Sigmoid colon (tissue), 3 donors: ENCODE results near the gene FAM50A.
"Not testable (repeated sequence)": the region's sequence is repeated elsewhere in the genome, so short reads cannot be mapped to it uniquely, and the experiment has no call there.

ENCODE experiments used
- CTCF ChIP-seq, 4 experiments: fragments of 450-650 bp in 3 of 4; fragments of 200-600 bp in 1 of 4; IDR thresholded peaks; one replicate each; pipeline ENCODE4 v1.5.1; 2016 to 2019; ENCODE audit warnings: antibody characterized with exemption in 4 of 4, mild to moderate bottlenecking in 3 of 4, moderate library complexity in 2 of 4
- POLR2A ChIP-seq, 2 donors: fragments of 450-650 bp; IDR thresholded peaks; one replicate each; pipeline ENCODE4 v1.6.1; 2016; ENCODE audit warnings: antibody characterized with exemption in 2 of 2, mild to moderate bottlenecking in 2 of 2, moderate library complexity in 2 of 2

- not testable (repeated sequence) for TF ChIP-seq POLR2A, CTCF (IDR thresholded peaks at IDR 0.05)
Observed at GRCh38 chrX:154400369-154400817, 43.5 kb upstream of the FAM50A start.
